ENCODE results near the gene KCNJ12. TPM values are rescaled to one million over a fixed set of nuclear protein-coding genes. Genes with fewer than 3 reads are reported as not detected.

KCNJ12 gene
- total RNA-seq, 1 experiment from 2014 or later, result 5.8 TPM

- no peak for TF ChIP-seq CEBPB (IDR thresholded peaks at IDR 0.05; ENCODE audit: low read depth)
- TF ChIP-seq FOSL1 (IDR thresholded peaks at IDR 0.05; ENCODE audit: low read depth), result no peak
Measured at GRCh38 chr17:21381076-21381706, 5.0 kb downstream of the KCNJ12 start (continued).

GRCh38 chr17:21382560-21383495 is 6.7 kb downstream of the KCNJ12 start:
- intact Hi-C loops (cut with micrococcal nuclease), result no loop called here
- ChIA-PET CTCF (no interaction called here), POLR2A (no interaction called here), RAD21 (ENCODE audit: low non-redundant PET in 1 of 2, low total read pairs in 2 of 2, uncharacterized antibody in 2 of 2, unreplicated experiment in 2 of 2) (no interaction called here)
- DNase-seq (ENCODE audit: low read depth, low spot score), result no peak
- H3K9me3 ChIP-seq (ENCODE audit: control insufficient read depth in 1 of 2, insufficient read depth in 1 of 2, low read depth in 1 of 2, low read length in 2 of 2), result no peaks in the 10 kb centered on the region
- TF ChIP-seq EZH2phosphoT487 (IDR thresholded peaks at IDR 0.05; ENCODE audit: borderline replicate concordance), result no peak
- no peak for TF ChIP-seq POLR2AphosphoS5 (IDR thresholded peaks at IDR 0.05; ENCODE audit: low read depth, low read length)
- TF ChIP-seq YY1 (IDR thresholded peaks at IDR 0.05; ENCODE audit: extremely low read depth, insufficient replicate concordance, low read depth, low read length), result no peak
- no peak for TF ChIP-seq SRF (IDR thresholded peaks at IDR 0.05; ENCODE audit: low read depth)
- TF ChIP-seq ATF3 (IDR thresholded peaks at IDR 0.05), result no peak
- no peak for TF ChIP-seq EZH2 (IDR thresholded peaks at IDR 0.05)
- TF ChIP-seq REST (IDR thresholded peaks at IDR 0.05; ENCODE audit: low read depth), result no peak
- TF ChIP-seq ZNF274 (IDR thresholded peaks at IDR 0.05; ENCODE audit: low read depth, low read length), result no peak
- no peak for TF ChIP-seq ZFX (IDR thresholded peaks at IDR 0.05)
- no peak for TF ChIP-seq POLR2A (IDR thresholded peaks at IDR 0.05; ENCODE audit: borderline replicate concordance, extremely low read depth, insufficient read depth, insufficient read length)
- no peak for ATAC-seq
- H3K27ac ChIP-seq (ENCODE audit: low read depth, low read length), result no peak overlapping the region
- H3K9ac ChIP-seq (ENCODE audit: low read length), result no peak overlapping the region
- no TSS peak for BruUV-seq (replicated peaks)
- H3K4me3 ChIP-seq (replicated peaks in 1 of 2; ENCODE audit: low read depth in 1 of 2, low read length in 2 of 2), result no peak overlapping the region
- no peaks in the 10 kb centered on the region for H3K27me3 ChIP-seq (ENCODE audit: insufficient read depth, low read length)
- H2AFZ ChIP-seq (ENCODE audit: low read depth, low read length, poor library complexity, severe bottlenecking), result no peak overlapping the region
- peaks cover 0 to under 1% of the 10 kb centered on the region in 2 experiments; a peak in 2 of 4 replicates for H3K4me1 ChIP-seq (ENCODE audit: control insufficient read depth in 1 of 2, insufficient read depth in 2 of 2, low read length in 2 of 2)
- H3K36me3 ChIP-seq (ENCODE audit: control insufficient read depth in 1 of 2, insufficient read depth in 2 of 2, low read length in 2 of 2), result no peaks in the 10 kb centered on the region
- H4K20me1 ChIP-seq (ENCODE audit: insufficient read depth), result no peaks in the 10 kb centered on the region
- H3K4me2 ChIP-seq (ENCODE audit: low read length), result no peak overlapping the region
- no peaks in the 10 kb centered on the region for H3K9me2 ChIP-seq (ENCODE audit: insufficient read depth)
- peaks cover 3% of the 10 kb centered on the region; the same call in 1 of the 2 replicates for H3K79me2 ChIP-seq (ENCODE audit: insufficient read depth, low read length)

Data from HCT116 (cell line).